K562 (cell line): ENCODE measurements around the gene CCNB1. TPM values are rescaled to one million over a fixed set of nuclear protein-coding genes. Genes with fewer than 3 reads are reported as not detected.
"Not testable (repeated sequence)": the region's sequence is repeated elsewhere in the genome, so short reads cannot be mapped to it uniquely, and the experiment has no call there.

ENCODE experiments used
- ATAC-seq: fragments of 200-7000 bp; cut with Tn5 transposase; 3 replicates; pipeline ENCODE4 v1.9.1; 2020; ENCODE audit warnings: moderate library complexity
- BruUV-seq: library from RNA; stranded (reverse); fragments of 400-500 nt; replicated peaks from 2 replicates; lab custom pipeline; 2021; lab: Mats Ljungman, UMichigan
- CTCF ChIA-PET: fragments of 300-600 bp; formaldehyde crosslinking; extraction: SDS; loops from one replicate; lab custom pipeline; 2021; ENCODE audit warnings: low intra/inter-chr PET ratio; lab: Yijun Ruan, JAX
- POLR2A ChIA-PET: fragments of 300-600, 350-650 bp; sonication (Branson Sonifier 250); formaldehyde crosslinking; extraction: SDS; loops from one replicate; lab custom pipeline; 2021; ENCODE audit warnings: antibody characterized with exemption, inconsistent platforms; lab: Yijun Ruan, JAX
- DNase-seq, 4 experiments: peaks; one replicate each; pipeline versions ENCODE4 v3.0.0 to v3.0.0-alpha.2; 2011 to 2018; ENCODE audit warnings: low spot score in 3 of 4, mixed read lengths in 3 of 4; ENCODE audit errors: extremely low read depth in 1 of 4
- FAIRE-seq: peaks from 2 replicates; lab custom pipeline; 2011; peaks lifted over from hg19 to GRCh38; lab: Jason Lieb, UNC
- H2AFZ ChIP-seq: 2 replicates; pipeline ENCODE4 v1.6.0; 2011; ENCODE audit warnings: low read depth, low read length, control low read depth, inconsistent platforms
- H3K27ac ChIP-seq: fragments of 200-600 bp; 3 replicates; pipeline ENCODE4 v1.8.0; 2011; ENCODE audit warnings: low read depth, mild to moderate bottlenecking, control low read depth, inconsistent platforms, low read length, moderate library complexity, mixed read lengths; ENCODE audit errors: extremely low read depth
- H3K27me3 ChIP-seq, 2 experiments: fragments of 300-600 bp in 1 of 2; 2 replicates in 1 of 2; 3 replicates in 1 of 2; pipeline versions ENCODE4 v1.6.0 to v1.8.0; 2011; ENCODE audit warnings: inconsistent platforms in 2 of 2, low read length in 2 of 2, mild to moderate bottlenecking in 1 of 2, mixed read lengths in 1 of 2, moderate library complexity in 1 of 2; ENCODE audit not compliant: control insufficient read depth in 2 of 2, insufficient read depth in 2 of 2
- H3K36me3 ChIP-seq: fragments of 300-600 bp; 3 replicates; pipeline ENCODE4 v1.8.0; 2011; ENCODE audit warnings: mild to moderate bottlenecking, low read length, inconsistent platforms; ENCODE audit not compliant: control insufficient read depth, insufficient read depth
- H3K4me1 ChIP-seq, 2 experiments: fragments of 200-600 bp in 1 of 2; replicated peaks in 1 of 2; 2 replicates in 1 of 2; 3 replicates in 1 of 2; pipeline versions ENCODE4 v1.5.1 to v1.8.0; 2011; ENCODE audit warnings: inconsistent platforms in 2 of 2, low read length in 2 of 2, mild to moderate bottlenecking in 1 of 2, mixed read lengths in 1 of 2, moderate library complexity in 1 of 2; ENCODE audit not compliant: control insufficient read depth in 2 of 2, insufficient read depth in 2 of 2
- H3K4me2 ChIP-seq: 2 replicates; pipeline ENCODE4 v1.6.1; 2011; ENCODE audit warnings: low read length, control low read depth, inconsistent platforms, mixed read lengths; ENCODE audit not compliant: insufficient read depth
- H3K4me3 ChIP-seq: fragments of 200-600 bp; sonication (generic), shearing (Covaris generic); 2 replicates; pipeline ENCODE4 v1.5.1; 2016; ENCODE audit warnings: control low read depth, inconsistent platforms
- H3K79me2 ChIP-seq: fragments of 200-600 bp; 3 replicates; pipeline ENCODE4 v1.8.0; 2011; ENCODE audit warnings: low read length, inconsistent platforms; ENCODE audit not compliant: control insufficient read depth, insufficient read depth
- H3K9ac ChIP-seq, 2 experiments: 2 replicates each; pipeline versions ENCODE4 v1.6.0 to v1.6.1; 2011; ENCODE audit warnings: low read depth in 2 of 2, low read length in 2 of 2, control low read depth in 1 of 2, inconsistent platforms in 1 of 2, mild to moderate bottlenecking in 1 of 2, mixed read lengths in 1 of 2; ENCODE audit not compliant: insufficient read depth in 1 of 2
- H3K9me1 ChIP-seq: one replicate; pipeline ENCODE4 v1.6.0; 2011; ENCODE audit warnings: inconsistent platforms, mild to moderate bottlenecking, low read length, moderate library complexity; ENCODE audit not compliant: control insufficient read depth, insufficient read depth
- H3K9me3 ChIP-seq: replicated peaks from 2 replicates; pipeline ENCODE4 v1.5.1; 2011; ENCODE audit warnings: low read depth, low read length, inconsistent platforms; ENCODE audit not compliant: control insufficient read depth, insufficient read depth
- H4K20me1 ChIP-seq: replicated peaks from 2 replicates; pipeline ENCODE4 v1.6.1; 2011; ENCODE audit warnings: low read length, inconsistent platforms, mixed read lengths; ENCODE audit not compliant: control insufficient read depth, insufficient read depth
- ASH1L ChIP-seq: fragments of 450-650 bp; IDR thresholded peaks from 2 replicates; pipeline ENCODE4 v1.6.1; 2018; ENCODE audit warnings: borderline replicate concordance, mild to moderate bottlenecking, low read depth; ENCODE audit not compliant: partially characterized antibody
- C11orf30 ChIP-seq: fragments of 450-650 bp; IDR thresholded peaks from 2 replicates; pipeline ENCODE4 v1.6.1; 2016; ENCODE audit warnings: low read depth, mild to moderate bottlenecking
- CC2D1A ChIP-seq: fragments of 450-650 bp; IDR thresholded peaks from 2 replicates; pipeline ENCODE4 v1.6.1; 2017; ENCODE audit warnings: mild to moderate bottlenecking
- NFYB ChIP-seq: IDR thresholded peaks from 2 replicates; pipeline ENCODE4 v1.6.1; 2011; ENCODE audit warnings: mild to moderate bottlenecking, moderate library complexity; ENCODE audit not compliant: insufficient read length; ENCODE audit errors: extremely low read depth
- RBM25 ChIP-seq: fragments of 200-400 bp; formaldehyde crosslinking; IDR thresholded peaks from 2 replicates; pipeline ENCODE4 v1.6.1; 2018; ENCODE audit warnings: low read length, low read depth, moderate library complexity; ENCODE audit not compliant: severe bottlenecking
- ZNF316 ChIP-seq: fragments of 450-650 bp; IDR thresholded peaks from 2 replicates; pipeline ENCODE4 v1.6.1; 2016
- WGBS: fragments of 100-300 bp; shearing (Covaris generic); methylation state at CpG from one replicate; pipeline ENCODE4 v1.1.6; 2016; ENCODE audit warnings: low coverage, mixed read lengths; ENCODE audit not compliant: insufficient coverage; ENCODE audit errors: missing lambda C conversion rate; 5-methylcytosine and 5-hydroxymethylcytosine counted together
- in situ Hi-C: fragments of 300-500 bp; cut with MboI; formaldehyde crosslinking; loops from 4 replicates; pipeline ENCODE4 v1.15.0; 2018; ENCODE audit warnings: inconsistent platforms, mixed read lengths
- intact Hi-C: fragments of 100-400 bp; cut with micrococcal nuclease; formaldehyde crosslinking; loops from 2 replicates; pipeline ENCODE4 v1.14.2; 2022
- polyA plus RNA-seq, 8 experiments: library from polyadenylated mRNA; depleted of rRNA in 4 of 8; stranded (reverse) in 5 of 8; unstranded in 3 of 8; fragments of >200 nt; fragmentation: Nextera tagmentation in 2 of 8; fragmentation: Illumina TruSeq in 1 of 8; extraction: Ambion mirVana in 2 of 8; extraction: Trizol in 1 of 8; gene quantifications; 2 replicates each; pipeline versions ENCODE4 v1.2.1 to v1.2.3, GENCODE V29; 2011 to 2014; ENCODE audit warnings: inconsistent platforms in 1 of 8, missing spikeins in 1 of 8
- total RNA-seq, 7 experiments: library from RNA; depleted of rRNA in 6 of 7; stranded (reverse); fragments of >200 nt in 6 of 7; fragmentation: Illumina TruSeq in 2 of 7; extraction: Trizol in 2 of 7; gene quantifications; 2 replicates each; pipeline versions ENCODE4 v1.2.1 to v1.2.3, GENCODE V29; 2011 to 2021; ENCODE audit warnings: low replicate concordance in 1 of 7

Gene CCNB1
- total and polyA plus RNA-seq, 9 of the 15 experiments (the other 6 are each of a cell fraction or from before 2014, with no cell fraction given) = 165 to 679 (median 271) TPM

GRCh38 chr5:69181659-69182293, 14.8 kb downstream of the CCNB1 start:
- DNase-seq, H3K79me2 ChIP-seq, in situ Hi-C loops, CTCF ChIA-PET, BruUV-seq, H3K9me1 ChIP-seq, H4K20me1 ChIP-seq, FAIRE-seq, ATAC-seq, H2AFZ ChIP-seq, H3K27me3 ChIP-seq, H3K4me1 ChIP-seq, H3K9ac ChIP-seq, H3K4me2 ChIP-seq, H3K4me3 ChIP-seq, H3K9me3 ChIP-seq, intact Hi-C loops, H3K27ac ChIP-seq: not testable (repeated sequence)
- POLR2A ChIA-PET = interaction anchor here (0.9 to 1.1 kb wide), 2 partner anchors 8 to 139 kb away, joined by 3 read pairs; no protein-coding TSS in a partner anchor
- TF ChIP-seq C11orf30 = peak; percentile 34; the same call in 1 of the 2 replicates
- TF ChIP-seq CC2D1A = peak; percentile 64
- TF ChIP-seq ASH1L = peak; percentile 67
- TF ChIP-seq ZNF316 = peak; percentile 61
- peak; percentile 5 for TF ChIP-seq RBM25
- peak; percentile 88 for TF ChIP-seq NFYB
- 75% methylated on average over 15 of the region's 15 CpGs for WGBS
- peaks cover 18% of the 10 kb centered on the region; the same call in 2 of the 3 replicates for H3K36me3 ChIP-seq
